ENCODE results near the gene GPATCH8.

- no peak for TF ChIP-seq CTCF (conservative IDR thresholded peaks at IDR 0.05 in 1 of 2, IDR thresholded peaks at IDR 0.05 in 1 of 2; ENCODE audit: extremely low read depth in 1 of 2, insufficient read depth in 1 of 2, low read depth in 1 of 2, low read length in 2 of 2)
- TF ChIP-seq EZH2 (IDR thresholded peaks at IDR 0.05; ENCODE audit: borderline replicate concordance, low read length) = no peak
Observed at GRCh38 chr17:44496815-44497214, 6.4 kb downstream of the GPATCH8 start.

Measured in mammary epithelial cell (primary cell).